Stimulated activated CD8-positive, alpha-beta memory T cell treated with anti-CD3 and anti-CD28 coated beads, Interleukin-4, amount 100 ng/mL, for 1 hour (primary cell): Measurements from ENCODE around the gene DECR2.
"Not testable (repeated sequence)": the region's sequence is repeated elsewhere in the genome, so short reads cannot be mapped to it uniquely, and the experiment has no call there.

Source experiments
- DNase-seq, 2 donors: peaks; one replicate each; pipeline ENCODE4 v3.0.0-alpha.2; 2020; ENCODE audit warnings: low read depth in 2 of 2, low spot score in 1 of 2

The DECR2 gene, protein sequence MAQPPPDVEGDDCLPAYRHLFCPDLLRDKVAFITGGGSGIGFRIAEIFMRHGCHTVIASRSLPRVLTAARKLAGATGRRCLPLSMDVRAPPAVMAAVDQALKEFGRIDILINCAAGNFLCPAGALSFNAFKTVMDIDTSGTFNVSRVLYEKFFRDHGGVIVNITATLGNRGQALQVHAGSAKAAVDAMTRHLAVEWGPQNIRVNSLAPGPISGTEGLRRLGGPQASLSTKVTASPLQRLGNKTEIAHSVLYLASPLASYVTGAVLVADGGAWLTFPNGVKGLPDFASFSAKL

DNA sequence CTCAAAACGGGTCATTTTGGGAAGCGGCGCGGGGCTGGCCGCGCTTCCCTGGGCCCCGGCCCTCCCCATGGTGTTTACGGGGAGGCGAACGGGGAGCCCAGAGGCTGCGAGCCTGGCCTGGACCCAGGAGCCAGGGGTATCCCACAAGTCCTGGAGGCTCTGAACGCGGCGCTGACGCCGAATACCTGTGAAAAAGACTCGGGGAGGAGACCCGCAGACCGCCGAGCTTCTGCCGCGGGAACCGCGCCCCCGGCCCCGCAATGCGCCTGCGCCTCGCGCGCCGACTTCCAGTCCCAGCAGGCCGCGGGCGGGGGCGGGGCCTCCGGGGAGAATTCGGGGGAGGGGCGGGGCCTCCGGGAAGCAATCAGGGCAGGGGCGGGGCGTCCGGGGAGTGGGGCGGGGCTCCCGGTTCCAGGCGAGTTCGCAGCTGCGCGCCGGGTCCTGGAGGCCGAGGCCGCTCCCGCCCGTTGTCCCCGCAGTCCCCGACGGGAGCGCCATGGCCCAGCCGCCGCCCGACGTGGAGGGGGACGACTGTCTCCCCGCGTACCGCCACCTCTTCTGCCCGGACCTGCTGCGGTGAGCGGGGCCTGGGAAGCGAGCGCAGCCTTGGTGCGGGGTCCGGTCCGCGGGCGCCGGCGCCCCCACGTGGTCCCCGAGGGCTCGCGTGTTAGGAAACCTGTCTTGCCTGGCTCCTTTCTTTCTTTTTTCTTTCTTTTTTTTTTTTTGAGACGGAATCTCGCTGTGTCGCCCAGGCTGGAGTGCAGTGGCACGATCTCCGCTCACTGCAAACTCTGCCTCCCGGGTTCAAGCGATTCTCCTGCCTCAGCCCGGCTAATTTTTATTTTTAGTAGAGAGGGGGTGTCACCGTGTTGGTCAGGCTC lies at the start of gene DECR2:
DECR2 (plus strand) TSS at position 418 of the 881 bp plus-strand sequence; CDS start at position 497, 79 bp downstream.
- peak; percentile 98 to 99 for DNase-seq

DNA sequence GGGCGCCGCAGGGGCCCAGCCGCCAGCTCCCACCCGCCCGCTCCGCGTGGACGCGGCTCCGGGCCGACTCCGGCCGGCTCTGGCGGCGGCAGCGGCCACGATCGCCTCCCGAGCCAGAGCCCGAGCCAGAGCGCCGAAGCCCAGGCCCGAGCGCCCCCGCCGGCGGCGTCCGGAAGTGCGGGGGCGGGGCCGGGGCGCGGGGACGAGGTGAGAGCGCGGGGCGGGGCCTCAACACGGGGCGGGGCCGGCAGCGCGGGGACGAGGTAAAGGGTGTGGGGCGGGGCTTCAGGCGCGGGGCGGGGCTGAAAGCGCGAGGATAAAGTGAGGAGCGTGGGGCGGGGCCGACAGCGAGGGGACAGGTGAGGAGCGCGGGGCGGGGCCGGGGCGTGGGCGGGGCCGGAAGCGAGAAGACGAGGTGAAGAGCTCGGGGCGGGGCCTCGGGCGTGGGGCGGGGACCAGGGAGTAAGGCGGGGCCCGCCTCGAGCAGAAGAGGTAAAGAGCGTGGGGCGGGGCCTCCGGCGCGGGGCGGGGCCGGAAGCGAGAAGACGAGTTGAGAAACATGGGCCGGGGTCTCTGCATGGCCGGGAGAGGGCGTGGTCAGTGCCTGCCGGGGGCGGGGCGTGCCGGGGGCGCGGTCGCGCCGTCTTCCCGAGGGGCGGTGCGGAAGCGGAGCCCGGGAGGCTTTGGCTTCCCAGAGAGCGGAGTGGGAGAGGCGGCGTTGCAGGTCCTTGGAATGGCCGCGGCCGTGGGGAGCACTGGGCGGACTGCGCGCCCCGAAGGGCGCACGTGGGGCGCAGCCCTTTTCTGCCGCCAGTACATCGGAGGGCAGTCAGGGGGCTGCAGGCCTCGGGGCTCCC lies 48.9 kb upstream of the DECR2 start, which contains the start of gene AXIN1:
AXIN1 (minus strand) TSS at position 177 of the 857 bp plus-strand sequence. CDS start 5,698 bp downstream, outside the sequence.
- peak; percentile 100 for DNase-seq

DNA sequence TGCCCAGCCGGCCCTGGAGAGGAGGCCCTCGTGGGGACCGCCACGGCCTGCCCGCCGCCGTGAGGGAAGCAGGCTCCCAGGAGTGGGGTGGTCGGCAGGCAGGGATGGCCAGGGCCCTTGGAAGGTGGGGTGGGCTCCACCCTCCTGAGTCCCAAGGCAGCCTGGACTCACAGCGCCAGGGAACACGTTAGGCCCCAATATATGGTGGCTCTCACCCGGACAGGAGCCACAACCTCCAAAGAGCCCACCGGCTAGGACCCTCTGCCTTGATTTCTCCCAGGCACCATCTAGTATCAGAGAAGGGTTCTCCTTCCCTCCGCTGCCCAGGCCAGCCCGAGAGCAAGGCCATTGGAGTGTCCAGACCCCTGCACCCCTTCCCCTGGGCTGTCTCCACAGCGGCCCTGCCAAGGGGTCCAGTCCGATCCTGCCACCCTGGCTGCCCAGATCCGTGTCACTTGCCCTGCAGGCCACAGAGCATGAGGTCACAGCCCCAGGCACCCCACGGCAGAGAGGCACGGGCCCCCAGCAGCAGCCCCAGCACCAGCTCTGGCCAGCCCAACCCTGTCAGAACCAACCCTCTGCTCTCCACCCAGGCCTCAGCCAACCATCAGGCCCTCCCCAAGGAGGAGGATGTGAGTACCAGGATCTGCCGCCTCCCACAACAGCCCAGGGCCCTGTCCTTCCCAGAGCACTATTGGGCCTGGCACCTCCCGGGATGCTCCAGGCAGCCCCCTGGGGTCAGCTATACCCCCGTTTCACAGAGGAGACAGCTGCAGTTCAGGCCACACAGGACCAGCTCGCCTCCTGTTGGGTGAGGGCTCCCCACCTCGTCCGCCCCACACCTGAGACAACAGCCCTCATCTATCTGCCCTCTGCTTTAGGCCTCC lies 48.0 kb upstream of the DECR2 start:
- DNase-seq = no peak

DNA sequence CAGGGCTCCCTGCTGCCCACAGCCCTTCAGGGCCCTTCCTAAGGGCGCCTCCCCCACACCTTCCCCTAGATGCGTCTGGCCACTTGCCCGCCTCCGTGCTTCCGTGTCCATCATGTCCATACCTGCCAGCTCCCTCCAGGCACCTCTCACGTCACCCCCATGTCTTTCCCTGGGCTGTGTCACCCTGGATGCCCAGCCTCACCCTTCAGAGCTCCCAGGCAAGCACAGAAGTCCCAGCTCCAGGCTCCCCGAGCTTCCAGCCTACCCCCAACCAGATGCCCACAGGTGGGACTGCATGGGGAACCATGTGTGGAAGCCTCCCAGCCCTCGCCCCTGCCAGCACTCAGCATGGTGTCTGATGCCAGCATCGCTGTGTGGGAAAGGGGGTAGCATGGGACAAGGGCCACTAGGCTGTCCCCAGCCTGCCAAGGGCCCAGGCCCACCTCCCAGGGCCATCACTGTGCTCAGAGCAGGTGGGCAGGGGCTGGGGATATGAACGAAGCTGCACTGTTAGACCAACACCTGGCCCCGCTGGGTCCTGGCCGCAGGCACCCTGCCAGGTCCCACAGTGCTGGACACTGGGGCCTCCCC lies 47.3 kb upstream of the DECR2 start:
- DNase-seq = no peak

DNA sequence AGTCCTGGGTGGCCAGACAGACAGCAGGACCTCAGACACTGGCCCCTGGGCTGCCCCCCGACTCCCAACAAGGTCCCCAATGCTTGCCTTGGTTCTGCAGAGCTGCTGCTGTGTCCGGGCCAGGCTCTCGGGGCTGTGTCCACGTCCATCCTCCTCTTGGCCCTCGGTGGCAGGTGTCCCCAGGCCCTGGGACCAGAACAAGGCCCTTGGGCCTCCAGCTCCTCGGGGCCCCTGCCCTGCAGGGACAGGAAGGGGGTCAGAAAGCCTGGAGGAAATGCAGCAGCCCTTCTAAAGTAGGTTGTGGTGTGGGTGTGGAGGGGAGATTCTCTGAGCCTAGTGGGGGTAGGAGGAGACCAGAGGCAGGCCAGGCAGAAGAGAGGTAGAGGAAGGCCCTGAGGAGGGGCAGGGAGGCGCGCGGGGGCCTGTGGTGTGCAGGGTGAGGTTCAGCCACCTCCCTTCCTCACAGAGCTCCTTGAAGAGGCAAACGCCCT lies 46.7 kb upstream of the DECR2 start:
- DNase-seq = peak in 1 of 2 donors; percentile 38

DNA sequence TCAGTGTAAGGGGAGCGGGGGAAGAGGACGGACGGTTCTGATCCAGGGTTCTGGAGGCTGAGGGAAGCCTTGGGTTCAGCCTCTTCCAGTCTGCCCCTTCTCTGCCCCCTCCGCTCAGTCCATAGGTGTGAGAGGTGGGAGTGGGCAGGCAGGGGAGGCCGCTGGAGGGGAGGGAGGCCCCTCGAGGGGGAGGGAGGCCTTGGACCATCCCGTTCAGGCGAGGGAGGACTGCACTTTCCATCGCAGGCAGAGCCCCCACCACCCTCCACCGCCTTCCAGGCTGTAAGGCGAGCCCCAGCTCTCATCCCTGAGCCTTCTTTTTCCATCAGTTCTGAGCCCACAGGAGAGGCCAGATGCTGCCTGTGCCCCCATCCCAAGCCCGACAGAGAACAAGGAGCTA lies 44.9 kb upstream of the DECR2 start:
- no peak for DNase-seq

DNA sequence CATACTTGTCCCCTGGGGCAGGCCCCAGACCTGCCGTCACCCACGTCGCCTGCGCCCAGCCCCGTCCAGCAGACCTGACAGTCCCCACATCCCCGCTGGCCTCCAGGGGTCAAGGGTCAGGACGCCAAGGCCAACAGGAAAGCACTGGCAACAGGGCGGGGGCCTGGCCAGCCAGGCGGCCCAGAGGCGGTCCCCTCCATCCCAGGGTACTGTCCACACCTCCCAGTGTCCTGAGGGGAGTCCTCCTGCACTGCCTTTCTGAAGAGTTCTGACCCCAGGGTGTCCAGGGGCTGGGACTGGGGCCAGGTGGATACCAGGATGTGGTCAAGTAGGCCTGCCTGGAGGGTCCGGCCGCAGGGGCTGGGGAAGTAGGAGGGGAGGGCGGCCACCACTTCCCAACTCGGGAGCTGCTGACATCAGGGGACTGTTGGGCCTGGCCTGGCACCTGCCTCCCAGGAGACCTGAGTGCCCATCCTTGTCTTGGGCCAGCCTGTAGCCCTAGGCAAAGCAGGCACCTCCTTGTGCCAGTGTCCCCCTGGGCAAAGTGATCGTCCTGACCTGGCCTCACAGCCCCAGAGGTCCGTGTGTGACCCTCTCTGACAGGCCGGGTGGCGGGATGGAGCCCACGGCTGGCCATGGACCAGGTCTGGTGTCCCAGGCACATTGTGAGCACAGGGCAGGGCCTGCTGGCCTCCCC lies 42.5 kb upstream of the DECR2 start:
- no peak for DNase-seq

DNA sequence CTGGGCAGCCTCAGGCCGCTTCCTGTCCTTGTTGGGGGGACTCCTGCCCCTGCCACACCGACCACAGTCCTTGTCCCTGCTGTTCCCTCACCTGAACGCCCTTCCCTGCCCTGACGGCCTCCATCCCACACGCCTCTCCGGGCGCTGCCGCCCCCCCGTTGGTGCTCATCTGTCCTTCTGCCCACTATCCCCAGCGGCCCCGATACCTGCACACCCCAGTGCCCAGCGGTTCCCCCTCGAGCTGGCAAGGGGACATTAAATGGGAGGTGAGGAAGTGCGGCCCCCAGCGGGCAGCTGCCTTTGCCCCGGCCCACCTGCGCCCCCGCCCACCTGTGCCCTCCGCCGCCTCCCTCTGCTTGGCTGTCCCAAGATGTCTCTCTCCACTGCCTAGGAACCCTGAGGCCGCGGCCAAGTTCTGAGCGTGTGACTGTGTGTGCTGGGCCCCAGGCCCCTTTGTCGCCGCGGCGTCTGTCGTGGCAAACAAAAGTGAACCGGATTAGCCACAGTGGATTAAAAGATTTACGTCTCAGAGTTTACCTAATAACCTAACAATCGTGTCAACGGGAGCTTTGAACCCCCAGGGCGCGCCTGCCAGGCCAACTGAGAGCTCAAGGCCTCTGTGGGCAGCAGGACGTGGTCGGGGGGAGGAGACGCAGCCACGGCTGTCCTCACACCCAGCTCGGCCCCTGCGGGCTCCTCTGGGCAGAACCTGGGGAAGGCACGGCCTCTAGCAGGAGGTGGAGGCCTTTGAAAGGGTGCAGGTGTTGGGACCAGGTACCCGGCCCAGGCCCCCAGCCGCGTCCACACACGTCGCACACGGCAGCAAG lies 41.6 kb upstream of the DECR2 start:
- no peak for DNase-seq

DNA sequence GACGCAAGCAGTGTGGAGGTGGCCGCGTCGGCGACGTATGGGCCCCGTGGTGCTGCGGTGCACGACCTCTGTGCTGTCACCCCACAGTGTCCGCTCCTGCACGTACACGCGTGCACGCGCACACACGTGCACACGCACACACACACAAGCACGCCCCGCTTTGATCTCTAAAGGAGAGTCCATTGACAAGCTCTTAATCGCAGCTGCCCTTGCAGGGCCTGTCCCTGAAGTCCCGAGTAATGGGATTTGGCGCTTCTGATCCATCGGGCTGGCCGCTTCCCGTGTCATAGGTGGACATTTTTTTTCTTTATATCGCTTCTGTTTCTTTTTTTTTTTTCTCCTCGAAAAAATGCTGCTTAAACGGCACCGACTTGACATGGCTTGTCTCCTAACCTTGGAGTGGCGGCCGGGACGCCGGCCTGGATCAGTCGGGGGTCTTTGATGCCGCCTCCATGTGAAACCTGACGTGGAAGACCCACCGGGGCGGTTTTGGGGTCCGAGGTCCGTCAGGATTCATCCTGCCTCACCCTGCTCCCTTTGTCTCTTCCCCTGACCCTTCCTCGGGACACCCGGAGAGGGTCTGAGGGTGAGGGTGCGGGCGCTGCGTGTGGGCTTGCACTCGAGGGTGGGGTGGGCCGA lies 40.9 kb upstream of the DECR2 start:
- DNase-seq = no peak

DNA sequence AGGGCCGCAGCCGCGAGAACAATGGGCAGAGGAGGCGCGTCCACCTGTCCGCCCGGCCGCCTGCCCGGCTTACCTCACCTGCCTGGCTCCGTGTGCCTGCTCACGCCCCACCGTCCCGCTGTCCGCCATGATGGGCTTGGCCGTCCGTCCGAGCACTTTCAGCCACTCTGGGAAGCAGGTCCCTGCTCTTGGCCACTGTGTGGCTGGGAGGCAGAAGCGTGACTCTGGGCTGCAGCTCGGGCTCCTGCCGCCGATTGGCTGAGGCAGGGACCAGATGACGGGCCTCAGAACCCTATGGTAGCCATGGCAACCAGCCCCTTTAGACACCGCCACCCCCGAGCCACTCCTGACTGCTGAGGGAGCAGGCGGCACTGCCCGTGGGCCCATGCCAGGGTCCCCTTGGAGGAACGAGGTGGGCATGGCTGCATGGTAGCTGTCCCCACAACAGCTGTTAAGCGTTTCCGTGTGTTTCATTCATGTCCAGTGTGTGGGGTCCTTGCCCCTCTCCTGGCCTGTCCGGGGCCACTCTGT lies 40.3 kb upstream of the DECR2 start:
- no peak for DNase-seq

DNA sequence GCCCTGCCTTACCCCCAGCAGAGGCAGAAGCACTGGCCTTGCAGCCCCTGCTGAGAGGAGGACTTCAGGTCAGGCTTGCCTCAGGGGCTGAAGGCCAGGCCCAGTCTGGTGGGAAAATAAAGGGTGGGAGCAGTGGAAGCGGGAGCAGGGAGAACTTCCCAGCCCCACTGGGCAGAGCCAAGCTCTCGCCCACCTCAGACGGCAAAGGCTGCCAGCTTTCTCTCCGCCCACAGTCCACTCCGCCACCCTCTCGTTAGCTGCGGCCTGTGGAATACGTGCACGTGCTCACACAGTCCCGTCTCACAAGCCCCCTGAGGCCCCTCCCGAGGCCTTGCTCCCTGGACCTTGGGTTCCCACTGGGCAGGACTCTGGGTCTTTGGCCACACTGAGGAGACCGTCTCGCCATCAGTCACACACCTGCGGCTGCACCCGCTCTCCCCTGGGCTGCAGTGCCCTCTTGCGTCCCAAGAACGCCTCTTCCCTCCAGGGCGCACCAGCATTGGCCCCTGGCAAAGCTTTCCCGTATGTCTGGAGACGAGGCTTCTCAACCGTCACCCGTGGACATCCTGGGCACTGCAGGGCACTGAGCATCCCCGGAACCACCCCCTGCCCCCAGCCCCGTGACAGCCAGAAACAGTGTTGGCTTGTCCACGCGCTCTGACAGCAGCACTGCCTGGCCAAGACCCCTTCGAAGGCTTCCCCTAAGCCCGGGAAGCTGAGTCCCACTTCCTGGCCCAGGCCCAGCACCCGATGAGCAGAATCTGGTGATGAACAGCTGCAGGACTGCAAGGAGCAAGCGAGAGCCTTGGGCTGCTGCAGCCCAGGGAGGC lies 39.6 kb upstream of the DECR2 start:
- DNase-seq = peak in 1 of 2 donors; percentile 57

DNA sequence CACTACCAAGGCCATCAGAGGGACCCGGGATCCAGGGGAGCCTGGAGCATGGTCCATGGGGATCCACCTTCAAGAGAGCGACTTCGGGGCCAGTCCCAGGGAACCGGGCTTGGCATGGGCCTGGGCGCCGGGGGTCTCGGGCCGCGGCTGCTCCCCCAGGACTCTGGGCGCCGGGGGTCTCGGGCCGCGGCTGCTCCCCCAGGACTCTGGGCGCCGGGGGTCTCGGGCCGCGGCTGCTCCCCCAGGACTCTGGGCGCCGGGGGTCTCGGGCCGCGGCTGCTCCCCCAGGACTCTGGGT lies 39.0 kb upstream of the DECR2 start:
- DNase-seq = not testable (repeated sequence)

DNA sequence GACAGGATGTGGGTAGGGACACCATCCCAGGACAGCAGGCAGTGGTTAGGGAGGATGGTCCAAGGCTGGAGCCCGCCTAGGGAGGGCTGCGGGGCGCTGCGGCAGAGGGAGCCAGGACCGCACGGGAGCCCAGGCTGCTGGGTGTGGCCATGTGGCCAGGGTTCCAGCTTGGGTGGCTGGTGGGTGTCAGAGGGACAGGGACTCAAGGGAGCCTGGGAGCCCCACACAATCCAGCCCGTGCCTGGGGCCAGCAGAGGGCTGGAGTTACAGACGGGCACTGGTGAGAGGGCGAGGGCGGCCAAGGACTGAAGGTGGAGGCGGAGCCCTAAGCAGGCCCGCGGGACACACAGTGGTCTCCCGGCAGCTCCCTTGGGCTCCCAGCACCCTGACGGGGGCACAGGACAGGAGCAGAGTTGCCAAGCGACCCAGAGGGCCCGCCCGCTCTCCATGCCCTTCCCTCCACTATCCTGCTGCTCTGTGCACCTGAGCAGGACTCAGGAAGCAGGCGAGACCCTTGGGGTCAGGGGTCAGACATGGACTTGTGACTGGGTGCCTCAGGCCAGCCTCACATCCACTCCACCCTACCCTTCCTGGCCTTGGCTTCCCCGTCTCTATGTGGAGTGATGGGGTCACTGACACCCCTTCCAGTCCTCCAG lies 38.4 kb upstream of the DECR2 start:
- DNase-seq = no peak

DNA sequence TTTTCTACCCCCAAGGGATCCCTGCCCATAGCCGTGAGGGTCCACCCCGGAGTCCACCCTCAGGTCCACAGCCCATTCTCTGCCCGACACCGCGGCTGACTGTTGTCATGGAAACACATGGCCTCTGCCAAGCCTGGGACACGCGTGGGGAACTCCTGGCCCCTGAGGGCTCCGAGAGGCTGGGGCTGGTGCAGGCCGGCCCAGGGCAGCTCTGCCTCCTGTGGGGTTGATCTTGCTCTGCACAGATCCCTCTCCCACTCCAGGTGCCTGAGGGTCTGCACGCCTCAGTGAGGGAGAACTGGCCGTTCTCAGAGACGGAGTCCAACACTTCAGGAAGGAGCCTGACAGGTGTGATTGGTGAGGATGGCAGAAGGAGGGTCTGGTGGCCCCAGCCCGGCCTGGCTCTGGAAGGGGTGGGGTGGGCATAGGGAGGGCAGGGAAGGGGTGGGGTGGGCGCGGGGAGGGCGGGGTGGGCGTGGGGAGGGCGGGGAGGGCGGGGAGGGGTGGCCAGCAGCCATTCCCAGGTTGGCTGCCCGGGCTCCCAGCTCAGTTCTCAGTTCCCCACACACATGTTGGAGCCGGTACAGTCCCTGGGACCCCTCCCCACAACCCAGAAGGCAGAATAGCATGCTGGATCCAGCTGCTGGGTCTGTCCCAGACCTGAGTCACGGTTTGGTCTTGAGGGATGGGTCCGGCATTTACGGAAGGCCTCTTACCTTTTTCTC lies 37.8 kb upstream of the DECR2 start:
- no peak for DNase-seq

DNA sequence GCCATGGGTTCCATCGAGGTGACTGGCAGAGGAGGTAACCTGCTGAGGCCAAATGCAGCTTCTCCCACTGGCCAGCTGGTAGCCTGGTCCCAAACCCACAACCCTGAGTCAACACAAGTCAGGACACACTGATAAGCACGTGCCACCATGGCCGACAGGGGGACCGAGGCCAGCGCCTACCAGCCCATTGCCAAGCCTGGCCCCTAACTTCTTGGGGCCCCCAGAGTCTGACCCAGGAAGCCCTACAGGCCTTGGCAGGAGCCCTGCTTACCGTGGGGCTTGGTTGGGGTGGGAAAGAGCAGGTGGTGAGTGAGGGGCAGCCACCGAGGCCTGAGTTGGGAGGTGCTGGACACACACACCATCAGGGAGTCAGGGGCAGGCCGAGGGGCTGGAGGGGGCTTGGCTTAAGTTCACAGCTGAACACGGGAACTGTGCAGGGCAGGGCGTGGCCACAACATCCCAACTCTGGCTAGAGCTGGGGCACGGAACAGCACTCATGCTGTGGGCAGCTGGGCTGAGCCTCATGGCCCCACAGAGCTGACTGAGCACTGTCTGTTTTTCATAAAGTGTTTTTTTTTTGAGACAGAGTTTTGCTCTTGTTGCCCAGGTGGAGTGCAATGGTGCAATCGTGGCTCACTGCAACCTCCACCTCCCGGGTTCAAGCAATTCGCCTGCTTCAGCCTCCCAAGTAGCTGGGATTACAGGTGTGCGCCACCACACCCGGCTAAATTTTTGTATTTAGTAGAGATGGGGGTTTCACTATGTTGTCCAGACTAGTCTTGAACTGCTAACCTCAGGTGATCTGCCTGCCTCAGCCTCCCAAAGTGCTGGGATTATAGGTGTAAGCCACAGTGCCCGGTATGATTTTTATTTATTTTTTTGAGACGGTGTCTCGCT lies 36.8 kb upstream of the DECR2 start:
- no peak for DNase-seq
